Stimulated activated CD4-positive, alpha-beta T cell treated with anti-CD3 and anti-CD28 coated beads, Interleukin-1b, Interleukin-23, amount 100 ng/mL, for 48 hours (primary cell): Measurements from ENCODE around the gene USP13.

Source experiments
- DNase-seq: peaks from one replicate; pipeline ENCODE4 v3.0.0-alpha.2; 2020

USP13 gene

DNA sequence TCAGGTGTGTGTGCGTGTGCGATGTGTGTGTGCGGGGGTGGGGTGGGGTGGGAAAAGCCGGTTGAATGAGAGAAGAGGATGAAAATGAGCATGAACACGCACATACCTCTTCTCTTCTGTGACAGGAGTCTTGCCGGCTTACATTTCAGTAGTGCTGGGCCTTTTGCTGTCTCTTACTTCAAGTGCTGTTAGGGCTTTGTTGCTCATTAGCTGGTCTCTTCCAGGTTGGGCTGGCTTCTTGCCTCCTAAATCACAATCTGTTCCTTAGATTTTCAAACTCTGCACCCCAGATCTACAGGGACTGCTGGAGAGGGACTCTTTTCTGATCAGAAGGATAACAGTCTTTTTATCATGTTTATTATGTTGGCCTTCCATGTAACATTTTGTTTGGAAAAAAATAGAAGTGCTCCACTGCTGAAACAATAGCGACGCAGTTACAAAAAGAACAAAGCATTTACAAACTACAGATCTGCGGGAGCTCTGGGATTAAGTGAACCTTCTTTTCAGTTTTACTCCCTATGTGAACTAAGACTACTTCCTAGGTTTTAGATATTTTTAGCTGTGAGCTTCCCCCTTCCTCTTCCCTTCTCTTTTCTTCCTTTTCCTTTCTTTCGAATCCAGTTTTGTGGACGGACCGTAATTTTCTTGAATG, 48.5 kb downstream of the USP13 start:
- DNase-seq: no peak

DNA sequence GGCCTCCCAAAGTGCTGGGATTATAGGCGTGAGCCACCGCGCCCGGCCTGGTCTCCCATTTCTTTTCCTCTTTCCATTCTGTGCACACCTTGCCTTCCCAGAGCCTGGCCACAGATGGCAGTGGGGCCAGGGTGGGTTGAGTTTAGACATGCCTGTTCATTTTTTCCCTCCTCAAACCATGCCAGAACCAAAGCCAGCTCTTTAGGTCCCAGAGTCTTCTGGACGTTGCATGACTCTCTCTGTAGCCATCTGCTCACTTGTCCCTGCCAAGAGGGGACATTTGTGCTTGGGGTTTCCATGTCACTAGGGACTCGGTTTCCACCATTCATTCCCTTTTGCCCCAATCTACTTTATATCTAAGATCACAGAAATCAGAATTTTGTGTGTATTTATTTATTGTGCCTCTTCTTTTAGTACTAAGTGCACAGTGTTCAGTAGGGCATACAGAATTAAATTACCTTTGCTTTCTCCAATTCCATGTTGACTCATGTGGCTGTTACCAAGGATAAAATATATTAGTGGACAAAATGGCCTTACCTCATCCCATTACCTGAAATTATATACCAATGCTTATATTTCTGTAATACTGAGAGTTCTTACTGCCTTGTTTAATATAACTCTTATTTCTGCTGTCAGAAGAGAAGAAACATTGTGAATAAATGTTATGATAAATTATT, 49.6 kb downstream of the USP13 start:
- DNase-seq: no peak

DNA sequence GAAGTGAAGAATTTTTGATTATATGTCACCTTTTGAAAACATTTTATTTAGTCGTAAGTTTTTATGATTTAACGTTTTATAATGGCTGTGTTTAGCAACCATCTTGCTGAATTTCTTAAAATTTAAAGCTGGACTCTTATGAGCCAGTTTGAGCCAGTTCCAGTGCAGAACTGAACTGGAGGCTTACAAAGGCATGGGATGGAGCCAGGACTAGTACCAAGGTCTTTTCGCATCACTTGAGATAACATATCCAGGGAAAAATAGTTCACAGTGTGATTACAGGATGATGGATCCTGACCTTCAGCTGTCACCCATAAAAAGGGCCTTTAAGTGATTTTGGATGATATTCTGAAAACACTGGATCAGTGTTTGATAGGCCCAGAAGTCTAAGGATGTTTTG, 51.0 kb downstream of the USP13 start:
- no peak for DNase-seq

DNA sequence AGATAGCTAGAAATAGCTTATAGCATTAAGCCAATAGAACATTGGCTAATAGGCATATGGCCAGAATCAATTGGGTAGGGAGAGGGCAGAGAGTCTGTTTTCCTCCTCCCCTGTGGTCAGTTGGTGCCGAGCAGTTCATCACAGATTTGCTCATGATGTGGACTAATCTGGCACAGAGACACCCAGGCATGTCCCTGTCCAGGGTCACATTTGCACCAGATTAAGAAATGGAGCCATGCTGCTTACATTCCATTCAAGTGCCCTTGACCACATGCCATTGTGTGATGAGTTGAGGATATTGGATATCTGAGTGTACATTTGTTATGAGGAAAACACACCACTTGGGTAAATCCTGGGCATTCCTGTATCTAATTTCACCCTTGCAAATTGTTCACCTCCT, 53.4 kb downstream of the USP13 start:
- DNase-seq: no peak

DNA sequence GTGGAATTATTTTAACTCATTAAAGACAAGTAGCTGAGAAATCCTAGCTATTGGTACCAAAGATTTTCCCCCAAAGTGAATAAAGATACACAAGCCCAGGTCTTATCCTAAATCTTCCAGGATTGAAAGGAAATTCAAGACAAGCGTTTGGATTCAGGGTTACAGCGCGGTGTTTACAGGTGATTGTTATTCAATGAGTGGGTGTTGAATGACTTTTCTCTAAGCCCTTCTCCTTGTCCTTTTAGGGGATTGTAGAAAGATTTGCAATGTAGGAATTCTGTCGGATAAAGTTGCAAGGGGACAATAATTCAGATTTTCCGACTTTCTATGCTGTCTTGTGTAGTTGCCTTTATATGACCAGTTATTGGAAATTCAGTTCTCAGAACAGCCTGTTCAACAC, 57.2 kb downstream of the USP13 start:
- no peak for DNase-seq

DNA sequence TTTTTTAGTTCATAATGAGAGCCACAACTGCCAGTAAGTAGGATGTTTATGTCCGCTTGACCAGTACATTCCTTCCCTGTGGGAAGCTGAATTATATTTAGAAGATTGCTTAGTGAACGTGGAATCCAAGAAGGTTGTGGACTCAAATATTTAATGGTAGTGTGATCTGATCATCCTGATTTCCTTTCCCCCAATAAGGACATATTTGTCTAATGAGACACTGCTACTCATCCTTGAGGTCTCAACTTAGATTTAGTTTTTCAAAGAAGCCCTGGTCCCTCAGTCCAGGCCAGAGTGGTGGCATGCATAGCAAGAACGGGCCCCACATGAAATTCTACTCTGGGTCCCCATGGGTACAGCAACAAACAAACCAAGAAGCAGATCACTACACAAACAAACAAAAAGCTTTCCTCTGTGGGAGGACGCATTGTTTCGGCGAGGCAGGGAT, 60.8 kb downstream of the USP13 start:
- no peak for DNase-seq

DNA sequence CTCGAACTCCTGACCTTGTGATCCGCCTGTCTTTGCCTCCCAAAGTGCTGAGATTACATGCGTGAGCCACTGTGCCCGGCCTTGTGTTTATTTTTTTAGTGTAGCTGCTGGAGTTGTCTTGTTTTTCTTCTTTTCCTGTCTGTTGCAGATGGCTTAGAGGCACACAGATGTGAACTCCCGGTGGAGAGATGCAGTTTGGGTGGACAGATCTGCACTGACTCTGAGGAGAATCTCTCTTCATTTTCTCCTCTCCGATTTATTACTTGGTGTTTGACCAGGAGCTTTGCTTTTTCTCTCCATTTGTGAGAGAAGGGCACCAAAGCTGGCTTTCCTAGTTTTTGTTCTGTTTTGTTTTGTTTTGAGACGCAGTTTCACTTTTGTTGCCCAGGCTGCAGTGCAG, 62.7 kb downstream of the USP13 start:
- no peak for DNase-seq

DNA sequence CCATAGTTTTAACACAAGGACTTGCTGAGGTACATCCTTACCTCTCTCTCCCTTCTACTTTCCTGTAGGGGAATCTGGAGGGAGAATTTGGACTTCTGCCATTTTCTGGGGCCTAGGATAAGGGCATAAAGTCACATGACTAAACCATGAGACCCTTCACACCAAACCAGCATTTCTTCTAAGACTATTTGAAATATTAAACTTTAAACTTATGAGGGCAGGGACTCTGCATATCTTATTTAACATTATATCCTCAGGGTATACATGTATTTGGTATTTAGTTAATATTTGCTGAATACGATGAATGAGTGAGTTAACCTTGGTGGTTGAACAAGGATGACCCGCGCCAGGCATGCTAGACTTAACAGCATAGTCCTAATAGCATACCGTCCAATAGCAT, 63.4 kb downstream of the USP13 start:
- DNase-seq: no peak

DNA sequence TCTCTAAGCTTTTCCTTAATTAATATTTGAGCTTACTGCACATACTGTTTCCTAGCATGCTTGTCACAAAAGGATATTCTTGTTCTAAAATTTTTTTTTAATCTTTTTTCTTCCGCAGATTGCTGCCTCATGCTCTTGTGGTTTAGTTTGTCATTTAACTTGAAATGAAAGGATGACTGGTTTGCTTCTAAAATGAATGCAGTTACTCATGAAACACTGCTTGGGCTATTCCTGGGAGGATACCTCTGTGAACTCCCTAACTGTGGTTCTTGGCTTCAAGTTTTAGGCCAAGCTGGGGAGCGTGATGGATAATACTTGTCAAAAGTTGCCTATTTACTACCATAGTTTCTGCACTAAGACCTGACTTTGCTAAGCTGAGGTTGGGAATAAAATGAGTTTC, 64.0 kb downstream of the USP13 start:
- DNase-seq: no peak

DNA sequence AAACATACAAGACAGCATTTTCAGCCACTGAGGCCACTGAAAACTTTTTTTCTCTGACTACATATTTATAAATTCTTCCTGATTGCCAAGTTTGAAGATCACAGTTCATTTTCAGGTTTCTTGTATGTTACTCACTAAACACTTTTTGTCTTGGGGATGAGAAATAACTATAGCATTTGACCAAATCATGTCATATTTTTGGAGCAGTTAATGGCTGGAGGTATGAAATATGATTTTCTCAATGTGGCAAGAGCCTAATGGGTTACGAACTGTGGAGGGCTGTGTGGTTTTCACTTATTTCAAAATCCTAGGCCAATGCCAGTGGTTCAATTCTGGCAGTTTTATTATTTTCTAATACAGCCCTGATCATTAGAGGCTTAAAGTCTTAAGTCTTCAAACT, 64.4 kb downstream of the USP13 start:
- no peak for DNase-seq

DNA sequence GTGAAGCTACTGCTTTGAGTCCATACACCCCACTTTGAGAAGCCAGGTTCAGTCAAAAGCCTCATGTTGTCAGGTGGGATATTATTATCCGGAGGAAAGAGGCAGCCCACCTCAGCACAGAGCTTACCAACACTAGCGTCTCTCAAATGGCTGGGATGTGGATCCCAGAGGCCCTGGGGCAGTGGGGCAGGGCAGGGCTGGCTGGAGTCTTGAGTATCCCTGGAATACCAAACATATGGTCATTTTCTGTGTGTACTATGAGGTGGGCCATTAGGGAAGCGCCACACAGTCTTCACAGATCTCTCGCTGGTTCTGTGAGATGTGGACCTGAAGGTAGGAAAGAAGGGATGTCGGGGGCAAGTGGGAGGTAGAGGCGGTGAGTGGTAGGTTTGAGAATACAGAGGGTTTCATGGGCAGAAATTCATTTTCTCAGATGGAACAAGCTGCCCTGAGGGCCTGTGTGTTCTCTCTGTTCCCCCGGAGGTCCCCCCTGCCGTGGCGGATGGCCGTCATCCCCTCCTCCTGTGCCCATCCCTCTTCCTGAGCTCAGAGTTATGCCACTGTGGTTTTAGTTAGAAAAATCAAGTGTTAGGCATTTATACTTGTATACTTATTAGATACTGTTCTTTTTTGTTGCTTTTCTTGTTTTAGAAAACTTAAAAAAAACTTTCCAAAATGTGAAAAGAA, 66.4 kb downstream of the USP13 start:
- no peak for DNase-seq

DNA sequence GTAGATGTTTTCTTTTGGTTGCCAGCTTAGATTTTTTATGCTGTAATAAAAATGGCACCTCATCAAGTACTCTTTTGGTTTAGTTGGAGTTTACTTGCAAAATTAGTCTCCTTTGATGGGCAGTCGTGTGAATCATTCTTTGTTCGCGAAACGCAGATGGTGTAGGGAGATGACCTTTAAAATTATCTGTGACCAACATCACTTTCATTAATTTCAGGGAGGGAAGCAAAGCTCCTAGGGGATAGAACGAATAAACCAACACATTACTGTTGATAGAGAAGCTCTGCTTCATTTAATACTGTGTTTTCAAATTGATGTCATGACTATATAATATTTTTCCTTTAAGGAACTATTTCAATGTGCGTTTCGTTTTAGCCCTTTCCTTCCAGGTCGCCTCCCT, 67.4 kb downstream of the USP13 start:
- no peak for DNase-seq

DNA sequence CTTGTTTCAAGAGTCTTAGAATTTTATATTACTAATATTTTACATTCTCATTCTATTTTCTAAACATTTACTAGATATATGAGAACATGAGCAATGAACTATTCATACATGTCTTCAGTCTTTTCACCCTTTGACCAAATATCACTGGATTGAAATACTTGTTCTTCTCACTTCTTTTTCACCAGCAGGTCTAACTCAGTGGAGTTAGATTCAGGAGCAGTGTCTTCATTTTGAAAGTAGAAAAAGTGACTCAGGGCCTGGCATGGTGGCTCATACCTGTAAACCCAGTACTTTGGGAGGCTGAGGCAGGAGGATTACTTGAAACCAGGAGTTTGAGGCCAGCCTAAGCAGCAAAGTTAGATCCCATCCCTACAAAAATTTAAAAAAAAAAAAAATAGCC, 70.8 kb downstream of the USP13 start:
- peak; percentile 5 for DNase-seq

DNA sequence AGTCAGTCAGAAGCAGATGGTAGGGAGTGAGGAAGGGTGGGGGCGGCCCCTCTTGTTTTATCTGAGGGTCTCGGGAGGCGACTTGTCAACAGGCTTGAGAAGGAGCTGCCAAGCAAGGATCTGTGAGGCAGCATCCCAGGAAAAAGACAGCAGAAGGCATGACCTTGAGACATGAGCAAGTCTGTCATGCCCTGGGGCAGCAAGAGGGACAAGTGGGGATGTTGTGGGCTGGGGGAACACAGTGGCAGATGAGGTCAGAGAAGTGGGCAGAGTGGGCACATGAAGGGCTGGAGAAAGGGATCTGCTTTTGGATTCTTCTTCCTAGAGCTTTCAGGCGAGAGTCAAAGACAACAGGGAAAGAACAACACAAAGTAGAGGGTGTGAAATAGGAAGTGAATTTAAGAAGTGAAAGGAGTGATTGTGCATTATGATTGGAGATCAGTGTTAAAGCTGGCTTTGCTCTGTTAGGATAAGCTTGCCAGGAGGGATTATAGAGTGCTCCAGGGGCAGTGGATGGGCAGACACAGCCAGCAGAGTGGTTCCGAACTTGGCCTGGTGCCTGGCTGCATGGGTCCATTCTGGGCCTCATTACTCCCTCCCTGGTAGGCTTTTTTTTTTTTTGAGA, 73.3 kb downstream of the USP13 start:
- DNase-seq: no peak

DNA sequence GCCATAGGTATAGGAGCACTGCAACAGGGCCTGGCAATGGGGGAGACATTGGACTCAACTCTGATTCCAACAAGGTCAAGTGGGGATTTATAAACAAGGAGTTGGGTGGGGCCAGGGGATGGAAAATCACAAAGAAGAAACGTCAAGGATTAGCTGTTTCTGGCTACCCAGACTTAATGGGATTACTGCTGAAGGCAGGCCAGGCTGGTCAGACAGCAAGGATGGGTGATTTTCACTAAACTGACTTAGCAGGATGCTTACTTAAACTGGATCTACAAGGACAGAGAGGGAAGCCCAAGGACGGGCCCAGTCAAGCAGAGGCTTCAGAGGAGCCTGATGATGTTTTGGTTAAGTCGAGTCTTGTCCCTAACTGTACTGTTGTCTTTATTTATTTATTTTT, 76.2 kb downstream of the USP13 start:
- DNase-seq: no peak

DNA sequence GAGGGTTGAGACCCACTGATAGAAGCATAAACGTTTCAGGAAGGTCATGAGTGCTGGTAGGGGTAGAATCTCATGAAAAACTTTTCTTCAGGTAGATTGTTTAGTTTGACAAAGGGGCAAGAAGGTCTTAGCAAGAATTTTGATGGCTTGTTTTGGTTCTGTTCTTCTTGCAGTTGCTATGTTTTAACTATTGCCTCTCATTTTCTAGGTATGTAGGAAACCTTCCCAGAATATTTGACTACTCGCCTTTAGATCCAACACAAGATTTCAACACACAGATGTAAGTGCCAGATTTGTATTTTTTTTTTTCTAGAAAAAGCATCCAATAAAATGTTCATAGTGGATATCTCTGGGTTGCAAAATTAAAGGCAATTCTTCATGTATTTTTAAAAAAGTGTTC, 77.1 kb downstream of the USP13 start:
- no peak for DNase-seq

DNA sequence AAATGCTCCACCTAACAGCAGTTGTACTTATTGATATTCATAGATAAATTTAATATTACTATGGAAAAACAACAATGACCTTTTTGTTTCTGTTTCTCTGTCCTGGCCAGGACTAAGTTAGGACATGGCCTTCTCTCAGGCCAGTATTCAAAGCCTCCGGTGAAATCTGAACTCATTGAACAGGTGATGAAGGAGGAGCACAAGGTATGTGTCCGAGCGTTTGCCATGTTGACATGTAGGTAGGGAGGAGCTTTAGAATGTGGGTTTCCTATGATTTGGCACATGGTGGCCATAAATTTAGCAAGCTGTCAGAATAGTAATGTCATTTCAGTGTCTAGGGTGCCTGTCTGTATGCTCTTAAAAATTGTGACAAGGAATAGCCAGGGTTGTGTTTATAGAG, 77.7 kb downstream of the USP13 start:
- no peak for DNase-seq

DNA sequence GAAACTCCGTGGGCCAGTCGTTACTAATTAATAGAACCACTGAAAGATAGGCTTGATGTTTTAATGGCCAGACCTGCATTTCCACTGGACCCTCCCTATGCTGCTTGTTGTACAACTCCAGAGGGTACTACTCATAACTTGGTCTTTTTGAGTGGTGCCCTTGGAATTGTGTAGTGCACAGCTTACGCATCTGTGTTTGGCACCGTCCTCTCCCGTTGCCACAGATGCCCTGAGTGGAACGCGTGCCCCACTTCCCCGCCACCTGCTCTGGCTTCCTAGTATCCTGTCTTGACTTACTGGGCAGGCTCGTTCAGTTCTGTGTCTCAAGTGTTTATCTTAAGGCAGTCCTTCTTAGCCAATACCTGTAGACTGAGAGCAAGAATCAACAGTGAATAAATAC, 78.7 kb downstream of the USP13 start:
- DNase-seq: no peak

DNA sequence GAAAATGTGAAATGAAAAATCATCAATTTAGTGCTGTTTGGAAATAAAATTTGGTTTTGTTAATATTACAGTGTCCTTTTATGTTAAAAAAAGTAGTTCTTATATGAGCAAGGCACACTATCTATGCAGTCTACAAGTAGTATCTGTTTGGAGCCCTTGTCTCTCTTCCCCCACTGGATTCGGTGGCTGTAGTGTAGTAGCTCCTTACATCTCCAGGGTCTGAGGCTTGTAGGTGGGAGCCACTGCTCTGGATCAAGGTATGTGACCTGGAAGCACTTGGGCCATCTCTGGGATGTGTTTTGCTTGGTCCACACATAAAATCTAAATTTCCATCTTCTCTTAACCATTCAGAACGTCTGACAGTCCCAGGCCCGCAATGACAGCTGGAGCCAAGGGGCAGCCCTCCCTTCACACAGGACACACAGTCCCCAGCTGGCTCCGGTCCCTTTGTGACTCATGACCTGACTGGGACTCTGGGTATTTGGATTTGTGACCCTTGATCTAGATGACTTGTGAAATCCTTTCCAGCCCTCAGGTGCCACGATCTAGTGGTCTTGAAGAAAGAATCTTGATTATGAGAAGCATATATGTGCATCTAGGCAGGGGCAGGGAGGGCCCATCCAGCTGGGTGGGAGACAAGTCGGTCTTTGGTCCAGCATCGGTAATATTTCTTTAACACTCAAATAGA, 80.0 kb downstream of the USP13 start:
- DNase-seq: no peak

DNA sequence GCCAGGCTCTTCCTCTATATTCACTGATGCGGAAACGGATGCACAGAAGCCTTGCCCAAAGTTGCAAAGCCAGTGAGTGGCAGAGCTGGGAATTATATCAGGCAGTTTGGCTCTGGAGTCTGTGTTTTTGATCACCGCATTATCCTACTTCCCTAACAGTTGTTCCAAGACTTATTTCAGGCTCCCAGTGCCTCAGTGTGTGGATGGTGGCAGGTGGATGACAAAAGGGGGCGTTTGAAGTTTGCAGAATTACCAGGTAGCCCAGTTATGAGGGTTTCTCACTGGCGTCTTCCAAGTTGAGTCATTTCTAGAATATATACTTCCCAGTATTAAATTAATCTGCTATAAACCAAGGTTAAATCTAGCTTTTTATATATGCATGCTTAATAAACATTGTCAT, 81.0 kb downstream of the USP13 start:
- DNase-seq: no peak

DNA sequence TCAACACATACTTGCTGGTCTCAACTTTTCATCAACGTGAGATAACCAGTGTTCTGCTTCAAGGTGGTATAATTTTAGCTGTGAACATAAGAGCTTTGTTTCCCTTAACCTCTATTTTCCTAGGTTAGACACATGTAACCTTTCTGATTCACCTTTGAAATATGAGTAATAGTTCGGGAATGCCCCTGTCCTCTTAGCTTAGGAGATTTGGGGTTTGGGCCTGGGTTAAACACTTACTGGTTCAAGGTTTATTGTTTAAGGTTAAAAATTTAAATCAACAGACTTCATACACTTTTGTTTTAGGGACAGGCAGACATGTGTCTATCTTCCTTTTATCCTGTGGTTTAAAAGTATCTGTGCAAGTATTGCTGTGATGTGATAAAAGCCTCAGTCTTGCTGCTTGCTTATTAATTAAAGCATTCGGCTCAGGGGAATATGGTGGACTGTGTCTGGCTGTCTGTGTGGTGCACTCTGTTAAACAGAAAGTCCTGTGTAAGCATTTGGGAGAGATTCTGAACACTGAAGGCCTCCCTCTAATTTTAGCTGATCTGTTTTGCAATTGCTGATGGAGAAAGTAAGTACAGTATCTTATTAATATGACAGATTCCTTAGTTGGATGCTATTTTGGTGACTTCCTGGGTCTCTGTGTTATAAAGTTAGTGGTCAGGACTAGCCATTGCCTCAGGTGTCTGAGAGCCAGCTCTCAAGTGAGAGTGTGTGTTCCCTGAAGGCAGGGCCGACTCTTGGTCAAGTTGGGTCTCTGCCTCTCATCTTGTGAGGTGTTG, 81.8 kb downstream of the USP13 start:
- no peak for DNase-seq

DNA sequence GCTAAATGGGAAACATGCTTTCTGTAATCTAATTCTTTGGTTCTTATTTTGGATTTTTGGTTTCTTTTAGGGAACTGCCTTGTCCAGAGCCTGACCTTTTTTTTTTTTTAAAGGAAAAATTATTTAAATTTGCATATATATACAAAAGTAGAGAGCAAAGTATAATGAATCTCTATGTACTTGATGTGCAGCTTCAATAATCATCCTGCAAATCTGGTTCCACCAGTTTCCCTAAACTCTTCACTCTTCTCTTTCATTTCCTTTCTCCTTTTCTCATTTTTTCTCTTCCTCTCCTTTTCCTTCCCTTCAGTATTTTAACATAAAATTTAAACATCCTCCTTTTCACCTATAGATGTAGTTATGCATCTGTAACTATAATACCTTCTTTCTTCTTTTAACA, 82.5 kb downstream of the USP13 start:
- DNase-seq: no peak

DNA sequence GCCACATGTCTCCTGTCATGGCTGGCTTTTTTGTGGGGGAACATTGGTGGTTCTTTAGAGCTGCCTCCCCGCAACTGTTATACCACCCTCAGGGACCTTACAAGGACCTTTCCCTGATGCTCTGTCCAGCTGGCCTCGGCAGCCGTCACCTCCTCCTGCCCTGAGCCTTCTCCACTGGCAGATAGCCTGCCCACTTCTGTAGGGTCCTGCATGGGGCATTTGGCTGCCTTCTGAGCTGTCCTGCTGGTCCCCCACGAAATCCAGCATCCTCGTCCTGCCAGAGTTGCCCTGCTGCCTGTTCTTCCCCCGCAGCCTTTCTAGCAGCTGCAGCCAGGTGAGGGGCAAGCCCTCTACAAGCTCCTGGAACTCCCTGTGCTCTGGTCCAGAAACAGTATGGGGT, 86.2 kb downstream of the USP13 start:
- no peak for DNase-seq
